Activated naive CD4-positive, alpha-beta T cell treated with anti-CD3 and anti-CD28 coated beads, Interleukin-2, amount 10 ng/mL, durations not matched to agents 7 days and 5 days (primary cell): ENCODE measurements around the gene NUDT16L1.
"Not testable (repeated sequence)": the region's sequence is repeated elsewhere in the genome, so short reads cannot be mapped to it uniquely, and the experiment has no call there.

Experiments
- CTCF ChIA-PET: fragments of 350-600 bp; sonication (Branson Sonifier 250); formaldehyde crosslinking; loops from one replicate; lab custom pipeline; 2021; ENCODE audit warnings: antibody characterized with exemption; lab: Charles Lee
- DNase-seq: peaks from one replicate; pipeline ENCODE4 v3.0.0-alpha.2; 2020
- H3K27ac Mint-ChIP-seq: one replicate; pipeline ENCODE4 v1.8.0; 2021; ENCODE audit warnings: mild to moderate bottlenecking, moderate library complexity, mixed read lengths
- H3K27me3 Mint-ChIP-seq: one replicate; pipeline ENCODE4 v1.8.0; 2021; ENCODE audit warnings: mild to moderate bottlenecking, mixed read lengths
- H3K36me3 Mint-ChIP-seq: one replicate; pipeline ENCODE4 v1.8.0; 2021; ENCODE audit warnings: mixed read lengths
- H3K4me1 Mint-ChIP-seq: one replicate; pipeline ENCODE4 v1.8.0; 2021; ENCODE audit warnings: mixed read lengths
- H3K4me3 Mint-ChIP-seq: one replicate; pipeline ENCODE4 v1.8.0; 2021; ENCODE audit warnings: mild to moderate bottlenecking, moderate library complexity, mixed read lengths
- H3K9me3 Mint-ChIP-seq: one replicate; pipeline ENCODE4 v1.8.0; 2021; ENCODE audit warnings: mixed read lengths

Gene NUDT16L1

GRCh38 chr16:4724661-4725270, 31.4 kb downstream of the NUDT16L1 start:
- DNase-seq = no peak
- Mint-ChIP-seq H3K27ac (no peak overlapping the region), H3K4me1 (no peaks in the 10 kb centered on the region), H3K9me3 (no peaks in the 10 kb centered on the region), H3K27me3 (no peaks in the 10 kb centered on the region), H3K4me3 (no peak overlapping the region), H3K36me3 (no peaks in the 10 kb centered on the region)
- CTCF ChIA-PET = no interaction called here

DNA sequence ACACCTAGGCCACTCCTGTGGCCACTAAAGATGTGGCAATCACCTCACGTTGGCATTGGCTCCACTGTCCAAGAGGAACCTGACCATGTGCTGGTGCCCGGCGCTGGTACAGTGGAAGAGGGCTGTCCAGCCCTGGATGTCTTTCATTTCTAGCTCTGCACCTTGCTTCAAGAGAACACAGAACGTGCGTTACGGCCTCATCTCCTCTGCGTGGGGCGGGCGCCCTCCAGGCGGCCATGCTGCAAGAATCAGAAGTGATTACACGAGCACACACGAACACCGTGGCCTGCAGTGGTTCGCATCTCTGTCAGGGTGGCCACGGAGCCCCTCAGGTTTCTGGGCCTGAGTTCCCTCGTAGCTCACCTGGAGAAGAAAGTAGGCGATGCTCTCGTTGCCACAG, 33.3 kb downstream of the NUDT16L1 start:
- CTCF ChIA-PET = no interaction called here
- Mint-ChIP-seq H3K4me3 (no peak overlapping the region), H3K27ac (no peak overlapping the region), H3K36me3 (no peaks in the 10 kb centered on the region), H3K9me3 (no peaks in the 10 kb centered on the region), H3K4me1 (peaks cover 1% of the 10 kb centered on the region), H3K27me3 (no peaks in the 10 kb centered on the region)
- no peak for DNase-seq

DNA sequence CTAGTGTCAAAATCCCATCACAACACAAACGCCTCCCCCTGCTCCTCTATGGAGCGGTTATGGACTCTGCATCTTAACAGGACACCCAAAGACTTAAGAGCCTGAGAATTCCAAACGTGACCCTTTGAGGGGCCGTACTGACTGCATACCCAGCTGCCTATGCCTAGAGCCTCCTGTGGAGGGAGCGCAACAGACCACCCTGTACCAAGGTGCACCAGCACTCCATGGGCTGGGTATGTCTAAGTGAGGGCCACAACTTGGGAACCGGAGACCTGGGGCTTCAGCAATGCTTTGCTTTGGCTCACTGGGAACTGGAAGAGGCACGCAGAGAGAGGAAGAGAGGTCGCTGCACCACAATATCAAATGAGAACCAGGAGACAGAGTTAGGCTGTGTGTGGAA, 35.3 kb downstream of the NUDT16L1 start:
- Mint-ChIP-seq H3K27me3 (no peaks in the 10 kb centered on the region), H3K27ac (peak overlapping the region; percentile 70), H3K9me3 (no peaks in the 10 kb centered on the region), H3K4me3 (no peak overlapping the region), H3K36me3 (no peaks in the 10 kb centered on the region), H3K4me1 (peaks cover 13% of the 10 kb centered on the region)
- no peak for DNase-seq
- CTCF ChIA-PET = no interaction called here

- no peaks in the 10 kb centered on the region for H3K36me3 Mint-ChIP-seq
- H3K4me3 Mint-ChIP-seq = no peak overlapping the region
- no peaks in the 10 kb centered on the region for H3K27me3 Mint-ChIP-seq
- H3K9me3 Mint-ChIP-seq = no peaks in the 10 kb centered on the region
- CTCF ChIA-PET = no interaction called here
- peaks cover 22% of the 10 kb centered on the region for H3K4me1 Mint-ChIP-seq
- no peak overlapping the region for H3K27ac Mint-ChIP-seq
- DNase-seq = no peak
Observed at GRCh38 chr16:4729876-4730275, 36.5 kb downstream of the NUDT16L1 start.

- H3K27me3 Mint-ChIP-seq = no peaks in the 10 kb centered on the region
- DNase-seq = no peak
- no peaks in the 10 kb centered on the region for H3K9me3 Mint-ChIP-seq
- peak overlapping the region; percentile 86 for H3K4me3 Mint-ChIP-seq
- H3K4me1 Mint-ChIP-seq = peaks cover 29% of the 10 kb centered on the region
- no peaks in the 10 kb centered on the region for H3K36me3 Mint-ChIP-seq
- H3K27ac Mint-ChIP-seq = peak overlapping the region; percentile 78
- CTCF ChIA-PET = interaction anchor here (1.3 kb wide), 1 partner anchor 33 kb away, joined by 5 read pairs; no protein-coding TSS in a partner anchor
Observed at GRCh38 chr16:4733211-4733742, 39.9 kb downstream of the NUDT16L1 start.

- no peaks in the 10 kb centered on the region for H3K9me3 Mint-ChIP-seq
- H3K4me3 Mint-ChIP-seq = peak overlapping the region; percentile 86
- peak; percentile 51 for DNase-seq
- H3K27me3 Mint-ChIP-seq = no peaks in the 10 kb centered on the region
- CTCF ChIA-PET = interaction anchor here (1.0 to 1.3 kb wide), 4 partner anchors 32 to 222 kb away, joined by 4 to 5 read pairs (median 4); no protein-coding TSS in a partner anchor
- no peaks in the 10 kb centered on the region for H3K36me3 Mint-ChIP-seq
- peaks cover 29% of the 10 kb centered on the region for H3K4me1 Mint-ChIP-seq
- H3K27ac Mint-ChIP-seq = peak overlapping the region; percentile 78
Observed at GRCh38 chr16:4733747-4734062, 40.3 kb downstream of the NUDT16L1 start.

GRCh38 chr16:4734063-4734729, 40.8 kb downstream of the NUDT16L1 start, which contains the start of the genes ANKS3 and DNAAF8:
TSS of gene ANKS3 (minus strand) at chr16:4734271. CDS start at chr16:4730149, 4,122 bp downstream.
TSS of gene DNAAF8 (plus strand) at chr16:4734537. CDS start at chr16:4736515, 1,978 bp downstream.
- CTCF ChIA-PET = interaction anchor here (0.7 to 1.3 kb wide), 7 partner anchors 13 to 358 kb away, joined by 3 to 5 read pairs (median 4); no protein-coding TSS in a partner anchor
- Mint-ChIP-seq H3K27me3 (no peaks in the 10 kb centered on the region), H3K4me3 (peak within 1 kb of the TSS; percentile 86), H3K36me3 (no peaks in the 10 kb centered on the region), H3K27ac (peak within 1 kb of the TSS; percentile 94), H3K9me3 (no peaks in the 10 kb centered on the region), H3K4me1 (peaks cover 29% of the 10 kb centered on the region)
- DNase-seq = peak; percentile 88

DNA sequence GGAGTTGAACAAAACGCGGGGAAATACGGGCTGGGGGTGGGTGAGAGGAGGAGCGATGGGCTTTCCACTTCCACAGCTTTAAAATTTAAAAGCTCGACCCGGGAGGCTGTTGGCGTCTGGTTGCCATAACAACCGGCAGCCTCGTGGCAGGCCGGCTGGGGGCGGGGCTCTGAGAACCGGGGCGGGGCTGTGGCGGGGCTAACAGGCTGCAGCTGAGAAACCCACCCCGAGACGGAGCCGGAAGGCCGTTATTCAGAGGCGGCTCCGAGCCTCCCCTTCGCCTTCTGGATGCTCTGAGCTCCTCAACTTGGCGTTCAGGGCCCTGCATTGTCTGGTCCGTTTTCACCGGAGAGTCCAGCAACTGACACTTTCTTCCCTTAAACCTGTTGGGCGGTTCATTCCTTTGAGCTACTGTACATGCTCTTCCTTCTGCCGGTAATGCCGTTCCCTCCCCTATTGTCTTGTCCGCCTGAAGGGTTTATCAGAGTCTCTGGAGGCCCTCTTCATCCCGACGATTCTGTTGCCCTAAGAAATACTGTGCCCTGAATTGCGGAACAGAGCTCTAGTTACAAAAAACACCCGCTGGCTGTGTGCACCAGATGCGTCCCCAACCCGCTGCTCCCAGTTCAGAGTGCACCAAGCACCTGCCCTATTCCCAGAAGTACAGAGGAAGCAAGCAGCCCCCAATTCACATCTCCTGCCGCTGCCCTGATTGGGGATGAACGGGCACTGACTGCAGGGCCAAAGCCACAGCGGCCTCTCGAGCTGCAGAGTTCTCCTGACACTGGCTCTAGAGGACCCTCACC, 41.6 kb downstream of the NUDT16L1 start:
- no peaks in the 10 kb centered on the region for H3K9me3 Mint-ChIP-seq
- peak; percentile 98 for DNase-seq
- H3K27me3 Mint-ChIP-seq = no peaks in the 10 kb centered on the region
- peak overlapping the region; percentile 86 for H3K4me3 Mint-ChIP-seq
- CTCF ChIA-PET = interaction anchor here (0.7 to 1.3 kb wide), 9 partner anchors 14 to 357 kb away, joined by 3 to 5 read pairs (median 3); no protein-coding TSS in a partner anchor
- H3K27ac Mint-ChIP-seq = peak overlapping the region; percentile 94
- no peaks in the 10 kb centered on the region for H3K36me3 Mint-ChIP-seq
- H3K4me1 Mint-ChIP-seq = peaks cover 29% of the 10 kb centered on the region

GRCh38 chr16:4736546-4736945, 43.2 kb downstream of the NUDT16L1 start:
- Mint-ChIP-seq H3K27ac (no peak overlapping the region), H3K4me3 (no peak overlapping the region), H3K27me3 (no peaks in the 10 kb centered on the region), H3K36me3 (no peaks in the 10 kb centered on the region), H3K4me1 (peaks cover 28% of the 10 kb centered on the region), H3K9me3 (no peaks in the 10 kb centered on the region)
- CTCF ChIA-PET = no interaction called here
- DNase-seq = no peak

DNA sequence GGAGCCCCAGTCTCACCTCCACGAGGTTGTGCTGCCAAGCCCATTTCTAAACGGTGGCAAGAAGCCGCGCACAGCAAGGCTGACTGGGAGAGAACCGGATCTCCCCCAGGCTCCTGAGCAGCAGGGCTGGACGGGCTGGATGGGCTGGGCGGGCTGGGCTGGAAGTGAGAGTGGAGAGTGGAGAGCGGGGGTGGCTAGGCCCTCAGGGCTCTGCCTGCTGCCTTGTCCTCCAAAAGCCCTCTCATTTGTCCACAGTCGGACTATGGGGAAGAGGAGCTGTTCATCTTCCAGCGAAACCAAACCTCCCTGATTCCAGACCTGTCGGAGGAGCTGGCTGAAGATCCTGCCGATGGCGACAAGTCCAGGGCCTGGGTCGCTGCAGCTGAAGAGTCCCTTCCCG, 44.2 kb downstream of the NUDT16L1 start:
- CTCF ChIA-PET = no interaction called here
- peaks cover 24% of the 10 kb centered on the region for H3K4me1 Mint-ChIP-seq
- H3K36me3 Mint-ChIP-seq = no peaks in the 10 kb centered on the region
- DNase-seq = no peak
- peaks cover 8% of the 10 kb centered on the region for H3K27me3 Mint-ChIP-seq
- H3K9me3 Mint-ChIP-seq = no peaks in the 10 kb centered on the region
- H3K27ac Mint-ChIP-seq = no peak overlapping the region
- H3K4me3 Mint-ChIP-seq = no peak overlapping the region

DNA sequence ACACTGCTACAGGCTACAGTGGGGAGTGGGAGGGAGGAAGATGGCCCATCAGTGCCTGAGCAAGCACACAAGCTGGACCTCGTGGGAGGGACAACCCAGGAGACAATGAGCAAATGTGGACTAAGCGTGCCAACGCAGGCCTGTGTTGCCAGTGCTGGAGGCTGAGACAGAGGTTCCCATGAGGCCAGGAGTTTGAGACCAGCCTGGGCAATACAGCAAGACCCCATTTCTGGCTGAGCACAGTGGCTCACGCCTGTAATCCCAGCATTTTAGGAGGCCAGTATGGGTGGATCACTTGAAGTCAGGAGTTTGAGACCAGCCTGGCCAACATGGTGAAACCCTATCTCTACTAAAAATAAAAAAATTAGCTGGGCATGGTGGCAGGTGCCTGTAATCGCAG, 45.0 kb downstream of the NUDT16L1 start:
- H3K9me3 Mint-ChIP-seq, H3K27ac Mint-ChIP-seq, H3K4me3 Mint-ChIP-seq, H3K36me3 Mint-ChIP-seq, DNase-seq, CTCF ChIA-PET: not testable (repeated sequence)
- peaks cover 26% of the 10 kb centered on the region for H3K4me1 Mint-ChIP-seq
- H3K27me3 Mint-ChIP-seq = peaks cover 17% of the 10 kb centered on the region

DNA sequence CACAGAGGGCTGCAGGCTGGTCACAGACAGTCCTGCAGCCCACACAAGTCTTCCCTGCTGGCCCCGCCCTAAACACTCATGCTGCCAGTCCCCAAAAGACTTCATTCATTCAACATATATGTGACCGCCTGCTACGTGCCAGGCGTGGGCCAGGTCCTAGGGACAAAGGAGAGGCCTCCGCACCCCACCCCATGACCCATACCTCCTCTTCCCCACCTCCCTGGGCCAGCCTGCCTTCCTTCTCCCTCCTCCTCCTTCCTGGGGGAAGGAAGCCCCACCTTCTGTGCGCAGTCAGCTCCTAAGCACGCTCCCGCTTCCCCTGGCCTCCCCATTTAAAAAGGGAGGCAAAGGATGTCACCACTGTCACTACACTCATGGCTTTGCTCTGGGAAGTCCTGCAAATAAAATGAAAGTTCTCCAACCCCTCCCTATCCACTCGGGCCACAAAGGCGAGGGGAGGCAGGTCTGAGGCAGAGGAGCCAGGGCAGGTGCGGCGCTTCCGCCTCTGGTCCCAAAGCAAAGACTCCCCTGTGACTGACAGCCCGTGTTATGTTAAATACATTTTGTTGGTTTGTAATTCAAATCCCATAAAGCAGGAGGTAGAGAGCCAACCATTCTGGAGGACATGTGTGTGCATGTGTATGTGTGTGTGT, 50.0 kb downstream of the NUDT16L1 start:
- DNase-seq = no peak
- no peaks in the 10 kb centered on the region for H3K36me3 Mint-ChIP-seq
- peak overlapping the region; percentile 40 for H3K4me3 Mint-ChIP-seq
- no peaks in the 10 kb centered on the region for H3K9me3 Mint-ChIP-seq
- peaks cover 23% of the 10 kb centered on the region for H3K4me1 Mint-ChIP-seq
- CTCF ChIA-PET = no interaction called here
- H3K27ac Mint-ChIP-seq = peak overlapping the region; percentile 70
- H3K27me3 Mint-ChIP-seq = peaks cover 19% of the 10 kb centered on the region

- DNase-seq = no peak
- H3K27me3 Mint-ChIP-seq = peaks cover 19% of the 10 kb centered on the region
- H3K4me3 Mint-ChIP-seq = no peak overlapping the region
- peaks cover 27% of the 10 kb centered on the region for H3K4me1 Mint-ChIP-seq
- CTCF ChIA-PET = no interaction called here
- H3K36me3 Mint-ChIP-seq = no peaks in the 10 kb centered on the region
- H3K9me3 Mint-ChIP-seq = no peaks in the 10 kb centered on the region
- no peak overlapping the region for H3K27ac Mint-ChIP-seq
Observed at GRCh38 chr16:4744555-4745273, 51.4 kb downstream of the NUDT16L1 start.
